K562 (cell line): ENCODE measurements around the gene ATRIP. TPM values are rescaled to one million over a fixed set of nuclear protein-coding genes. Genes with fewer than 3 reads are reported as not detected.

Experiments
- MITF ChIP-seq: IDR thresholded peaks from 2 replicates; pipeline ENCODE4 v1.6.1; 2014; ENCODE audit warnings: antibody characterized with exemption
- NCOA4 ChIP-seq: fragments of 450-650 bp; IDR thresholded peaks from 2 replicates; pipeline ENCODE4 v1.6.1; 2018; ENCODE audit warnings: mild to moderate bottlenecking; ENCODE audit not compliant: partially characterized antibody
- RBFOX2 ChIP-seq: fragments of 200-400 bp; formaldehyde crosslinking; IDR thresholded peaks from 2 replicates; pipeline ENCODE4 v1.6.1; 2017; ENCODE audit warnings: low read depth, mild to moderate bottlenecking, low read length, moderate library complexity
- TBL1XR1 ChIP-seq, 2 experiments: IDR thresholded peaks; 2 replicates each; pipeline ENCODE4 v1.6.1; 2012; ENCODE audit warnings: improper control_type of control experiment in 2 of 2, low read length in 2 of 2, mild to moderate bottlenecking in 1 of 2
- TFE3 ChIP-seq: fragments of 450-650 bp; formaldehyde crosslinking; IDR thresholded peaks from 2 replicates; pipeline ENCODE4 v1.4.0; 2020; ENCODE audit warnings: mild to moderate bottlenecking, mixed read lengths
- ZNF175 ChIP-seq: fragments of 200-800 bp; sonication (Bioruptor generic); IDR thresholded peaks from 2 replicates; pipeline ENCODE4 v1.6.1; 2016; ENCODE audit warnings: low read depth, mild to moderate bottlenecking, missing genetic modification characterization, missing compliant biosample characterization
- ZNF699 ChIP-seq: fragments of 250-450 bp; sonication (Bioruptor Pico); IDR thresholded peaks from 2 replicates; pipeline ENCODE4 v1.8.0; 2021; ENCODE audit warnings: mild to moderate bottlenecking, moderate library complexity; ENCODE audit not compliant: insufficient replicate concordance
- polyA plus RNA-seq, 8 experiments: library from polyadenylated mRNA; depleted of rRNA in 4 of 8; stranded (reverse) in 5 of 8; unstranded in 3 of 8; fragments of >200 nt; fragmentation: Nextera tagmentation in 2 of 8; fragmentation: Illumina TruSeq in 1 of 8; extraction: Ambion mirVana in 2 of 8; extraction: Trizol in 1 of 8; gene quantifications; 2 replicates each; pipeline versions ENCODE4 v1.2.1 to v1.2.3, GENCODE V29; 2011 to 2014; ENCODE audit warnings: inconsistent platforms in 1 of 8, missing spikeins in 1 of 8
- total RNA-seq, 7 experiments: library from RNA; depleted of rRNA in 6 of 7; stranded (reverse); fragments of >200 nt in 6 of 7; fragmentation: Illumina TruSeq in 2 of 7; extraction: Trizol in 2 of 7; gene quantifications; 2 replicates each; pipeline versions ENCODE4 v1.2.1 to v1.2.3, GENCODE V29; 2011 to 2021; ENCODE audit warnings: low replicate concordance in 1 of 7

ATRIP gene
- total and polyA plus RNA-seq, 9 of the 15 experiments (the other 6 are each of a cell fraction or from before 2014, with no cell fraction given): 1.7 to 15.7 (median 10.5) TPM

GRCh38 chr3:48467473-48468267 is 21.1 kb downstream of the ATRIP start (continued):
- TF ChIP-seq TFE3 (CRISPR knock-in tag): no peak
- no peak for TF ChIP-seq NCOA4
- TF ChIP-seq ZNF175 (CRISPR knock-in tag): no peak
- TF ChIP-seq RBFOX2: no peak
- no peak for TF ChIP-seq ZNF699 (CRISPR knock-in tag)
- no peak for TF ChIP-seq TBL1XR1 (IDR thresholded peaks at IDR 0.05; ENCODE audit: low read length in 2 of 2)
- no peak for TF ChIP-seq MITF
- TF ChIP-seq, all 486 proteins: peak for 0
